Stimulated activated CD8-positive, alpha-beta memory T cell treated with anti-CD3 and anti-CD28 coated beads, Interleukin-12 subunit alpha, Interleukin-12 subunit beta, amount 100 ng/mL, for 24 hours (primary cell): Measurements from ENCODE around the gene VPS41.

Experiments used
- DNase-seq: peaks from one replicate; pipeline ENCODE4 v3.0.0-alpha.2; 2020; ENCODE audit errors: extremely low read depth

VPS41 gene

GRCh38 chr7:38727184-38727940, 181.6 kb downstream of the VPS41 start:
- DNase-seq: no peak

DNA sequence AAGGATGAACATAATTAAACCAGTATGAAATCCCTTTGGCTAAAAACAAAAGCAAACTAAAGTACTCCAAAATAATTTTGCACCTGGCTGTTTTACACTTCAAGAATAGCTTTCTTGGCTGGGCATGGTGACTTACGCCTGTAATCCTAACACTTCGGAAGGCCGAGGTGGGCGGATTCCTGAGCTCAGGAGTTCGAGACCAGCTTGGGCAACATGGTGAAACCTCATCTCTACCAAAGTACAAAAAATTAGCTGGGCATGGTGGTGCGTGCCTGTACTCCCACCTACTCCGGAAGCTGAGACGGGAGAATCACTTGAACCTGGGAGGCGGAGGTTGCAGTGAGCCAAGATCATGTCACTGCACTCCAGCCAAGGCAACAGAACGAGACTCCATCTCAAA, 185.7 kb downstream of the VPS41 start:
- no peak for DNase-seq

DNA sequence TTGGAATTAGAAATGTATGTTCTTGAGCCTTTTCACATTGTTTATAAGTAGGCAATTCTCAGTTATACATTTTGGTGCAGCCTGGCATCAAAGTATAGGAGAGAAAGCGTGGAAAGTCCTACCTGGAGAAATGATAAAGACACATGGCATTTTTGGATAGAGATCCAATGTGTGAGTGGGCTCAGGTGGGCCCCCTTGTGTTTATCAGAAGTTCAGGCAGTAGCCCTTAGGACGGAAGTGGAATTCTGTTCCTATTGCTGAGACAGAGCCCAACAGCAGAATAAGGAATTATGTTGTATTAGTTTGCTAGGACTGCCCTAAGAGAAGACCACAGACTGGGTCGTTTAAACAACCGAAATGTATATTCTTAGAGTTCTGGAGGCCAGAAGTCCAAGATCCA, 192.6 kb downstream of the VPS41 start:
- DNase-seq: no peak

- DNase-seq: no peak
Observed at GRCh38 chr7:38709123-38709522, 199.9 kb downstream of the VPS41 start.

DNA sequence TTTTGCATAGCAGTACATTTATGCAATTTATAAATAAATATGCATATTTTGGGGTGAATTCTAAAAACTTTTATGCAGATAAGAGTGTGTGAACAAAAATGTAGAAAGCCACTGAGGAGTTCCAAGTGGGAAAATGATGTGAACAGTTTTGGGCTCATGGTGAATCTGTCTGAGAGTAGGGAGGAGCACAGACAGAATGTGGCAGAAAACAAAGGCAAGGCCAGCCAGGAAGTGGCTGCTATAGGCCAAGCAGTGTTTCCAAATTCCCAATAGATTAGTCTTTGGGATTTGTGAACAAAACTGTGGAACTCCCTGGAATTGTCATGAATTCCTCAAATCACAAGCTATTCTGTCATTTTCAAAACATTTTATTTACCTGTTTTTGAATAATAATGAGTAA, 204.2 kb downstream of the VPS41 start:
- no peak for DNase-seq

GRCh38 chr7:38704041-38704547, 204.9 kb downstream of the VPS41 start:
- DNase-seq: no peak

GRCh38 chr7:38703093-38703492, 205.9 kb downstream of the VPS41 start:
- no peak for DNase-seq

GRCh38 chr7:38702002-38702535, 206.9 kb downstream of the VPS41 start:
- no peak for DNase-seq

DNA sequence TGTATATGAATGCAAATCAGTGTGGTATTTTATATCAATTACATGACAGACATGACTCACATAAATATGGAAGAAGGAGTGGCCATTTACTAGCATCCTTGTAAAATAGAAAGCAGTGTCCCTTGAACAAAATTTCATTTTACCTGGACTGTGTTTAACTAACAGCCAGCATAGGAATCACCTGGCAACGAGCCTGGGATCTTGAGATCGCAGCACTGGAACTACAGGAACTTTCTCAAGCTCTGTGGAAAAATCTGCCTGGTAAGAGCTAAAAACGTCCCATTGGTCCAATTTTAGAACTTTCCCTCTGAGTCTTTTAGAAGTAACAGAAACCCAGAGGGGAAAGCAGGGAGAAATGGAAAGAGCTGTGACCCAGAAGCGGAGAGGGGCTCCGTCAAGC, 208.9 kb downstream of the VPS41 start:
- no peak for DNase-seq

DNA sequence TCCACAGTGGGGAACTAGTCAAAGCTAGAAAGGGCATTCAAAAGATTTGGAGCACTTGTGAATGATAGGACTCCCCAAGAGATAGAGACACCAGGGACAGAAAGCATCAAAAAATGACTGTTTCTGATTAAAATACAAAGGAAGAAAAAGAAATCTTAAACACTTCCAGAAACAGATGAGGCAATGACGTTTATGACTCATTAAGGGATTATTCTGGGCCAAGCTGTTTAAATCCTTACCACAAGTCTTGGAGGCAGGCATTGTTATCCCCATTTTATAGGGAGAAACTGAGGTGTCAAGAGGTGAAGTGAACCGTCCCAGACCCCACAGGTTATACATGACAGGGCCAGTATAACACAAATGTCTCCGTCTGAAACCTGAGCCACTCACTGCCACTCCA, 209.5 kb downstream of the VPS41 start:
- no peak for DNase-seq

DNA sequence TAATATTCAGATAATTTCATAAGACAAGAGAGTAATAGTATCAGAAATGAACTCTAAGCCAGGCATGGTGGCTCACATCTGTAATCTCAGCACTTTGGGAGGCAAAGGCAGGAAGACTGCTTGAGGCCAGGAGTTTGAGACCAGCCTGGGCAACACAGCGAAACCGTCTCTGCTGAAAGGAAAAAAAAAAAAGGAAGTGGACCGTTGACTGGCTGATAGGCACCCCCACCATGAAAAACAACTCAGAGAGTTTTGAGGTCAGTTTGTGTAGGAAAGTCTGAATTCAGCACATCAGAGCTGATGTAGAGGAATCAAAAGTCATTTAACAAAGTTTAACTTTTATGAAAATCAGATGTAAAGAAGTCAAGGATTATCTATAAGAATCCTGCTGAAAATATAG, 214.7 kb downstream of the VPS41 start:
- DNase-seq: no peak

GRCh38 chr7:38686888-38687287, 222.1 kb downstream of the VPS41 start:
- DNase-seq: no peak

- DNase-seq: no peak
Observed at GRCh38 chr7:38685851-38686250, 223.1 kb downstream of the VPS41 start.

- DNase-seq: no peak
Observed at GRCh38 chr7:38682606-38683005, 226.4 kb downstream of the VPS41 start.

- no peak for DNase-seq
Observed at GRCh38 chr7:38681882-38682281, 227.1 kb downstream of the VPS41 start.

DNA sequence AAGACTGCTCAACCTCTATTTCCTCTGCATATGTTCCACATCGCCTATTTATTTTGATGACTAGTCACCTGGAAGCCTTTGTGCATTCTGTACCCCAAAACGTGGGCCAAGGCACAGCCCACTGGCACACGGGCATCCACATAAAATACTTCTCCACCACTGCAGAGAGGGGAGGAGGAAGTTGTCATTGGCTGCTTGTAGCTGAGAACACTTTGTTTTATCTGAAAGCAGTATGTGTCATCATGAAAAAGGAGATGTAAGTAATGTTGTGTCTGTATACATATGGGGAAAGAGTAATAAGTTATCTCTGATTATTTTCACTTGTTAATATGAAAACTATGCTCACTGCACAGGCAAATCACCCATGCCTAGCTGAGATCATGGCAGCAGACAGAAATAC, 229.6 kb downstream of the VPS41 start:
- no peak for DNase-seq

DNA sequence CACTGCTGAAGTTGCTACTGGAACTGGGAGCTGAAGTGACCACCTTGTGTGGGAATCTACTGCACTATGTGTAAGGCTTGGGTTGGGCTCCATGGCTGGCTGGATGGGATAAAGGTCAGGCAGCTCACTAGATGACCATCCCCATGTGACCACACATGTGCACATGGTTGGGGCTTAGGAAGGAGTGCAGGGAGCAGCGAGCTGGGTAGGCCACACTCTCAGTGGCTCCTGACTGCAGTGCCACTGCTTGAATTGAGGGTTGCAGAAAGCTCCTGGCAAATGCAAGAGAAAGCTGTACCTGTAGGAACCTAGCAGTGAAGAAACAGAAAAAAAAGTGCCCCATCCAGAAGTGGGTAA, 230.3 kb downstream of the VPS41 start:
- no peak for DNase-seq

- no peak for DNase-seq
Observed at GRCh38 chr7:38677981-38678697, 230.9 kb downstream of the VPS41 start.

DNA sequence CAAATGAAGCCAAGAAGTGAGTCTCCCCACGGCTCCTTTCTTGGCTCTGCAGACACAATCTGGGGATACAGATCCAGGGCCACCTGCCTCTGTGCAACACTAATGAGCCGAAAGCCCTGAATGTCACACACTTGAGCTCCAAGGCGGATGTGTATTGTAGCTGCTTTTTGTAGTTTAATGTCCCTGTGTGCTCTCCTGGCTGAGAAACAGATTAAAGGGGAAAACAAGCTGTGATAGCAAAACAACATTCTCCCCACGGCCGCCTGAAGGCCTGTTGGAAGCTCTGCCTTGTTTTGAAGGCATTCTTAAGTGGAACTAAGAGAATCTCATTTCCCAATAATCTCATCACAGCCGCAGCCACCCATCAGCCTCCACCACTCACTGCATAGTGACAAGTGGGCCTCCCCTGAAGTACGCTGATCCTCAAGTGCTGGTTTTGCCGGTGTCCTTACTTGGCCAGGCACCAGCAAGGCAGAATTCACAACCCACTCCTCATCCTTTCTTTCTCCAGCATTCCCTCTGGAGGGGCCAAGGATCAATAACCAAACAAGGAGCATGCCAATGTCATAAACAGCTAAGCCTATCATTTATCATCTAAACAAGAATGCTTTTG, 233.4 kb downstream of the VPS41 start:
- no peak for DNase-seq

- DNase-seq: no peak
Observed at GRCh38 chr7:38674513-38674912, 234.5 kb downstream of the VPS41 start.

DNA sequence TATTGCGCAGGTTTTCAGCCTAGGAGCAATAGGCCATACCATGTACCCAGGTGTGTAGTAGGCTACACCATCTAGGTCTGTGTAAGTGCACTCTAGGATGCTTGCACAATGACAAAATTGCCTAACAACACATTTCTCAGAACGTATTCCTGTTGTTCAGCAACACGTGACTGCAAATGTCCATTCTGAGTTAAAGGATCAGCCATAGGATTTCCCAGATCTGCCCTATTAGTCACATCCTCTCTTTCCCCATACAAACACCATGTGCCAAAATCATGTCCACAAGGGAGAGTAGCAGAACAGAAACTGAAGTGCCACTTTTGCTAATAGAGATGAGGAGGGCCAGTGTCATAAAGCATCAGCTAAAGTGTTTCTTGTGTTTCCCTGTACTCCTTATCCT, 235.2 kb downstream of the VPS41 start:
- DNase-seq: no peak
